Karpas-422 (cell line): Measurements from ENCODE around the gene ZNF175. TPM values are rescaled to one million over a fixed set of nuclear protein-coding genes. Genes with fewer than 3 reads are reported as not detected.

Source experiments
- DNase-seq: peaks from one replicate; pipeline ENCODE4 v3.0.0-alpha.2; 2015
- H2AFZ ChIP-seq: fragments of 200-600 bp; sonication (generic); 2 replicates; pipeline ENCODE4 v1.6.1; 2014; ENCODE audit warnings: antibody characterized with exemption, low read length, mixed read lengths
- H3K27ac ChIP-seq: fragments of 200-600 bp; sonication (generic); 2 replicates; pipeline ENCODE4 v1.5.1; 2014; ENCODE audit warnings: mild to moderate bottlenecking, low read length, moderate library complexity
- H3K27me3 ChIP-seq: fragments of 200-600 bp; sonication (generic); 2 replicates; pipeline ENCODE4 v1.6.1; 2014; ENCODE audit warnings: low read length, mixed read lengths
- H3K36me3 ChIP-seq: fragments of 200-600 bp; sonication (generic); 2 replicates; pipeline ENCODE4 v1.6.1; 2014; ENCODE audit warnings: low read length, mixed read lengths; ENCODE audit not compliant: insufficient read depth
- H3K4me1 ChIP-seq: fragments of 200-600 bp; sonication (generic); 2 replicates; pipeline ENCODE4 v1.6.1; 2014; ENCODE audit warnings: mild to moderate bottlenecking, low read length, mixed read lengths
- H3K4me2 ChIP-seq: fragments of 200-600 bp; sonication (generic); 2 replicates; pipeline ENCODE4 v1.6.1; 2014; ENCODE audit warnings: low read length, low read depth, mild to moderate bottlenecking; ENCODE audit not compliant: poor library complexity, severe bottlenecking
- H3K4me3 ChIP-seq: fragments of 200-600 bp; sonication (generic); 2 replicates; pipeline ENCODE4 v1.5.1; 2014; ENCODE audit warnings: mild to moderate bottlenecking, antibody characterized with exemption, low read length, mixed read lengths
- H3K79me2 ChIP-seq: fragments of 200-600 bp; sonication (generic); 2 replicates; pipeline ENCODE4 v1.6.1; 2014; ENCODE audit warnings: mild to moderate bottlenecking, low read length, mixed read lengths
- H3K9ac ChIP-seq: fragments of 200-600 bp; sonication (generic); 2 replicates; pipeline ENCODE4 v1.6.0; 2014; ENCODE audit warnings: low read length
- H3K9me2 ChIP-seq: fragments of 200-600 bp; sonication (generic), shearing (Covaris generic); replicated peaks from 2 replicates; pipeline ENCODE4 v1.6.0; 2014; ENCODE audit warnings: mild to moderate bottlenecking, low read length, moderate library complexity; ENCODE audit not compliant: insufficient read depth
- H3K9me3 ChIP-seq: fragments of 300-700, 200-600 bp; sonication (generic); 2 replicates; pipeline ENCODE4 v1.6.1; 2014; ENCODE audit warnings: low read length, mixed read lengths
- H4K20me1 ChIP-seq: fragments of 200-600 bp; sonication (generic); 2 replicates; pipeline ENCODE4 v1.6.1; 2014; ENCODE audit warnings: mild to moderate bottlenecking, antibody characterized with exemption, low read length, low read depth; ENCODE audit not compliant: insufficient read depth
- total RNA-seq: library from RNA; depleted of rRNA; stranded (reverse); fragments of >200 nt; shearing (Covaris generic); gene quantifications from 2 replicates; pipeline ENCODE4 v1.2.3, GENCODE V29; 2014; ENCODE audit warnings: low replicate concordance

The ZNF175 gene
- total RNA-seq, 1 experiment from 2014 or later = 8.9 TPM

- Histone ChIP-seq H3K4me1 (peaks cover 13% of the 10 kb centered on the region), H3K27me3 (no peaks in the 10 kb centered on the region), H3K9me2 (no peaks in the 10 kb centered on the region), H3K9ac (no peak overlapping the region), H3K9me3 (peaks cover 36% of the 10 kb centered on the region), H4K20me1 (no peaks in the 10 kb centered on the region), H3K4me2 (no peak overlapping the region), H3K36me3 (peaks cover 41% of the 10 kb centered on the region), H3K27ac (no peak overlapping the region), H2AFZ (no peak overlapping the region), H3K4me3 (no peak overlapping the region), H3K79me2 (no peaks in the 10 kb centered on the region)
- no peak for DNase-seq
These were observed 18.4 kb downstream of the ZNF175 start for GRCh38 chr19:51589511-51589910.

- Histone ChIP-seq H2AFZ (no peak overlapping the region), H3K79me2 (no peaks in the 10 kb centered on the region), H3K27ac (no peak overlapping the region), H4K20me1 (no peaks in the 10 kb centered on the region), H3K9me3 (peaks cover 30% of the 10 kb centered on the region), H3K4me3 (no peak overlapping the region), H3K27me3 (no peaks in the 10 kb centered on the region), H3K9ac (no peak overlapping the region), H3K9me2 (no peaks in the 10 kb centered on the region), H3K36me3 (peaks cover 31% of the 10 kb centered on the region), H3K4me1 (peaks cover 20% of the 10 kb centered on the region), H3K4me2 (no peak overlapping the region)
- no peak for DNase-seq
These were observed 19.4 kb downstream of the ZNF175 start for GRCh38 chr19:51590441-51590840.

GRCh38 chr19:51592521-51592920 lies 21.4 kb downstream of the ZNF175 start:
- no peak overlapping the region for H3K4me2 ChIP-seq
- H3K27me3 ChIP-seq = no peaks in the 10 kb centered on the region
- H3K9me2 ChIP-seq = no peaks in the 10 kb centered on the region
- H3K4me1 ChIP-seq = peaks cover 20% of the 10 kb centered on the region
- H3K27ac ChIP-seq = no peak overlapping the region
- no peak overlapping the region for H3K4me3 ChIP-seq
- H3K36me3 ChIP-seq = peaks cover 10% of the 10 kb centered on the region
- H3K9ac ChIP-seq = no peak overlapping the region
- H2AFZ ChIP-seq = no peak overlapping the region
- peaks cover 11% of the 10 kb centered on the region for H3K9me3 ChIP-seq
- no peaks in the 10 kb centered on the region for H3K79me2 ChIP-seq
- H4K20me1 ChIP-seq = no peaks in the 10 kb centered on the region
- DNase-seq = no peak

- H3K36me3 ChIP-seq = peaks cover 3% of the 10 kb centered on the region; the same call in 1 of the 2 replicates
- peak; percentile 49 for DNase-seq
- H2AFZ ChIP-seq = peak overlapping the region; percentile 77; the same call in 1 of the 2 replicates
- H3K9me2 ChIP-seq = no peaks in the 10 kb centered on the region
- H3K4me3 ChIP-seq = peak overlapping the region; percentile 73
- no peaks in the 10 kb centered on the region for H4K20me1 ChIP-seq
- H3K27me3 ChIP-seq = no peaks in the 10 kb centered on the region
- peak overlapping the region; percentile 72 for H3K9ac ChIP-seq
- H3K27ac ChIP-seq = no peak overlapping the region
- peaks cover 4% of the 10 kb centered on the region; the same call in 1 of the 2 replicates for H3K9me3 ChIP-seq
- H3K79me2 ChIP-seq = no peaks in the 10 kb centered on the region
- H3K4me1 ChIP-seq = peaks cover 20% of the 10 kb centered on the region
- H3K4me2 ChIP-seq = peak overlapping the region; percentile 79
These were observed 22.2 kb downstream of the ZNF175 start for GRCh38 chr19:51593138-51593890.

GRCh38 chr19:51593969-51594773 lies 23.1 kb downstream of the ZNF175 start:
- H4K20me1 ChIP-seq = no peaks in the 10 kb centered on the region
- H3K4me2 ChIP-seq = peak overlapping the region; percentile 79
- H3K36me3 ChIP-seq = no peaks in the 10 kb centered on the region
- no peaks in the 10 kb centered on the region for H3K9me2 ChIP-seq
- H3K4me3 ChIP-seq = peak overlapping the region; percentile 73
- H3K27me3 ChIP-seq = no peaks in the 10 kb centered on the region
- DNase-seq = peak; percentile 100
- peak overlapping the region; percentile 98 for H2AFZ ChIP-seq
- H3K79me2 ChIP-seq = no peaks in the 10 kb centered on the region
- H3K9ac ChIP-seq = peak overlapping the region; percentile 72
- peaks cover 5% of the 10 kb centered on the region; the same call in 1 of the 2 replicates for H3K9me3 ChIP-seq
- peaks cover 20% of the 10 kb centered on the region for H3K4me1 ChIP-seq
- H3K27ac ChIP-seq = no peak overlapping the region

- peak overlapping the region; percentile 73 for H3K4me3 ChIP-seq
- H3K9me2 ChIP-seq = no peaks in the 10 kb centered on the region
- peaks cover 5% of the 10 kb centered on the region; the same call in 1 of the 2 replicates for H3K9me3 ChIP-seq
- peak overlapping the region; percentile 79 for H3K4me2 ChIP-seq
- no peaks in the 10 kb centered on the region for H3K27me3 ChIP-seq
- H3K36me3 ChIP-seq = no peaks in the 10 kb centered on the region
- H3K79me2 ChIP-seq = no peaks in the 10 kb centered on the region
- H2AFZ ChIP-seq = peak overlapping the region; percentile 98
- DNase-seq = no peak
- H3K9ac ChIP-seq = peak overlapping the region; percentile 72
- no peaks in the 10 kb centered on the region for H4K20me1 ChIP-seq
- peaks cover 20% of the 10 kb centered on the region for H3K4me1 ChIP-seq
- H3K27ac ChIP-seq = no peak overlapping the region
These were observed 23.7 kb downstream of the ZNF175 start for GRCh38 chr19:51594774-51595109.

- DNase-seq = no peak
- H3K36me3 ChIP-seq = no peaks in the 10 kb centered on the region
- peaks cover 5% of the 10 kb centered on the region; the same call in 1 of the 2 replicates for H3K9me3 ChIP-seq
- no peaks in the 10 kb centered on the region for H4K20me1 ChIP-seq
- no peak overlapping the region for H2AFZ ChIP-seq
- H3K79me2 ChIP-seq = no peaks in the 10 kb centered on the region
- no peak overlapping the region for H3K27ac ChIP-seq
- H3K9me2 ChIP-seq = no peaks in the 10 kb centered on the region
- peak overlapping the region; percentile 72 for H3K9ac ChIP-seq
- H3K4me2 ChIP-seq = peak overlapping the region; percentile 79
- H3K4me1 ChIP-seq = peaks cover 20% of the 10 kb centered on the region
- no peaks in the 10 kb centered on the region for H3K27me3 ChIP-seq
- peak overlapping the region; percentile 73 for H3K4me3 ChIP-seq
These were observed 24.4 kb downstream of the ZNF175 start for GRCh38 chr19:51595190-51596175.
